ENCODE measurements around the gene ICA1.

- TF ChIP-seq POLR2A (IDR thresholded peaks at IDR 0.05) (no peak), CTCF (IDR thresholded peaks at IDR 0.05) (no peak), POLR2AphosphoS5 (IDR thresholded peaks at IDR 0.05) (no peak), EP300 (IDR thresholded peaks at IDR 0.05) (no peak)
Observed at GRCh38 chr7:8168336-8168735, 93.6 kb downstream of the ICA1 start.

All from stomach (tissue), 4 donors.